NB4 (cell line): ENCODE measurements around the gene DGCR2.
"Not testable (repeated sequence)": the region's sequence is repeated elsewhere in the genome, so short reads cannot be mapped to it uniquely, and the experiment has no call there.

Experiments used
- DNase-seq: peaks from one replicate; pipeline ENCODE4 v3.0.0; 2010; ENCODE audit warnings: low read depth
- H3K4me3 ChIP-seq: one replicate; pipeline ENCODE4 v1.5.1; 2011; ENCODE audit warnings: mild to moderate bottlenecking, low read depth, low read length, moderate library complexity
- CTCF ChIP-seq: IDR thresholded peaks from one replicate; pipeline ENCODE4 v1.5.1; 2012; ENCODE audit warnings: low read depth, low read length
- MYC ChIP-seq: IDR thresholded peaks from 2 replicates; pipeline ENCODE4 v1.6.1; 2011; ENCODE audit warnings: low read depth, low read length
- POLR2A ChIP-seq: IDR thresholded peaks from 2 replicates; pipeline ENCODE4 v1.6.1; 2011; ENCODE audit warnings: mild to moderate bottlenecking; ENCODE audit not compliant: insufficient read length; ENCODE audit errors: extremely low read depth
- TF ChIP-seq, protein P1 (sequence below): IDR thresholded peaks from 2 replicates; pipeline ENCODE4 v1.6.1; 2011; ENCODE audit warnings: low read depth, low read length

The DGCR2 gene

GRCh38 chr22:18988958-18989357, 133.3 kb downstream of the DGCR2 start:
- TF ChIP-seq POLR2A = no peak
- no peak for TF ChIP-seq CTCF
- TF ChIP-seq, protein P1, sequence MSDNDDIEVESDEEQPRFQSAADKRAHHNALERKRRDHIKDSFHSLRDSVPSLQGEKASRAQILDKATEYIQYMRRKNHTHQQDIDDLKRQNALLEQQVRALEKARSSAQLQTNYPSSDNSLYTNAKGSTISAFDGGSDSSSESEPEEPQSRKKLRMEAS = no peak
- TF ChIP-seq MYC = no peak
- DNase-seq = no peak
- no peak overlapping the region for H3K4me3 ChIP-seq

DNA sequence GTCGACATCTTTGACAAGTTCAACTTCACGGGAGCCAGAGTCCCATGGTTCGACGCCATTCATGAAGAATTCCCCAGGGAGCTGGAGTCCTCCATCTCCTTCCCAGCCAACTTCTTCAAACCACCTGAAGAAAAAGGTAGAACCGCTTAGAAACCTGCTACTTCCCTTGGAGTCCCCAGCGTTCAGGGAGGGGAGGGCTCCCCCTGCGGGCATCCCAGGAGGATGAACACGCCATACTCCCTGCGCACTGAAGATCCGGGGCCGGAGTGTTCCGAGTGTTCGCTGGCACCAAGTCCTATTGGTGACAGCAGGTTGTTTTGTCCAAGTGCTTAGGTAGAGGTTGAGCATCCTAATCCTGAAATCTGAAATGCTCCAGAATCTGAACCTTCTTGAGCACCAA, 134.4 kb downstream of the DGCR2 start:
- DNase-seq = no peak
- H3K4me3 ChIP-seq = no peak overlapping the region
- TF ChIP-seq POLR2A = no peak
- TF ChIP-seq CTCF = peak; percentile 15

- H3K4me3 ChIP-seq, DNase-seq: not testable (repeated sequence)
Measured at GRCh38 chr22:18987114-18987513, 135.1 kb downstream of the DGCR2 start.
